GM20431 (cell line): ENCODE measurements around the gene CLIC5.

Experiments used
- in situ Hi-C: fragments of 300-500 bp; cut with MseI, MboI; formaldehyde crosslinking; loops from one replicate; pipeline ENCODE4 v1.15.0; 2020; ENCODE audit warnings: low sequenced_read_pairs; ENCODE audit not compliant: unreplicated experiment

The CLIC5 gene

DNA sequence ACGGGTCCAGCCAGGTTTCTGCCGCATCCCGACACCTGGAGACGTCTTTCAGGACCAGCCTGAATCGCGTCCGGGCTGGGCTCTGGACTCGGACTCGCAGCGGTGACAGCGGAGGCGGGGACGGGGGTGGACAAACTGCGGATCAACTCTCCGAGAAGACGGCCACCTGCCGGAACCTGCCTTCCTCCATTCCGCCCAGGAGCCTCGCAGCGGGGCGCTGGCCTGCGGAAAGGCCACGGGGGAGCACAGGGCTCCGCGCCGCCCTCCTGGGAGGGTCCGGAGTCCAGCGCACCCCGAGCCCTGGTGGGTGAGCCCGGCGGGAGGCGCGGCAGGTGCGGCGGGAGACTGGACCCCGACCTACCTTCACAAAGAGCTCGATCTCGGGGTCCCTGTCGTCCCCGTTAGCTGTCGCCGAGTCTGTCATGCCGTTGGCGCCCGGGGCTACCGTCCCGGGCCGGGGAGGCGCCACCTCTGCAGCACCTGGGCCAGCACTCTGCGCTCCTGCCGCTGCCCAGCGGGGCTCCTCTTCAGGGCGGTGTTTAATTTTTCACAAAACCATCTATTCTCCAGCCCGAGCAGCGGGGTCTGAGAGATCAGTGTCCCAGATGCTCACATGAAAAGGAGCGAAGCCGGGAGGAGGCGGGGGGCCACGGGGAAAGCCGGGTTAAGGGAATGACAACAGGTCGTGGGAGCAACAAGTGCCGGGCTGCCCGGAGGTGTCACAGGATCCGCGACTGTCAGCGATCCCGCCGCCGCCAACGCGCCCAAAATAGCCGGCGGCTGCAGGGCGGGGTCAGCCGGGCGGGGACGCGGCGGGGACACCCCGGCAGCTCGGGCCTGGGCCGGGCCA, at the start of gene CLIC5:
CLIC5 (minus strand) TSS at position 742 of the 850 bp plus-strand sequence; CDS start at position 424, 318 bp downstream.
- in situ Hi-C loops: no loop called here

- in situ Hi-C loops: no loop called here
These were observed 47.3 kb upstream of the CLIC5 start for GRCh38 chr6:46062991-46063390.

DNA sequence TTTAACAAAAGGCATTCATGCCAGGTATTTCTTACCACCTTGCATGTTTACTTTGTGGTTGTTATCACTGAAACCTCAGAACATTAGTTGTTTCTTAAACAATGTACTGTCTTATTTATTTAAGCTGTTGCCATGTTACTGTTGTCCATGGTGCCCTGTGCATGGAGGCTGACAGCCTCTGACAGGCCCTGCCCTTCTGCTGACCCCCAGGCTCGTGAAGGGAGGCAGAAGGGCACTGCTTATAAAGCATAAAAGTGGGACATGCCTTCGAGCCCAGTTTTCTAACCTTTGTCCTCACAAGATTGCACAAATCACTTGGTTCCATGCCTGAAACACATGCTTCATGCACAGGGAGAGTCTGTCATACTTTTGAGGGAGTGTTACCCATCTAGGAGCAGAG, 46.7 kb upstream of the CLIC5 start:
- in situ Hi-C loops: no loop called here

DNA sequence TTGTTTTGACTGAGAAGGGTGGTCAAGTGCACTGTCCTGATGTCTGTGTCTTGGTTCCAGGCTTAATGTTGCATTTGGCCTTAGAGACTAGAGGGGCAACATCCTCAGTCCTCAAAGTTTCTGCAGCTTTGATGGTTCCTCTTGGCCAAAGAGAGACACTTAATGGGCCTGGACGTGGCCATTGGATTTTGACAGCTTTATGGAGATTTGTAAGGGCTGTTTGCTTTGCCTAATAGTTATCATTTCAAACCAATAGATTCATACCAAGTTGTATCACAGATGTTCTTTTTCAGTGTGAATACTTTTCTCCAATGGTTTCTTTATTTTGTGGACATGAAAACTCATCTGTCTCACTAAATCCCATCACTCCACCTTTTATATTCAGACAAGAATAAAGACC, 45.8 kb upstream of the CLIC5 start:
- in situ Hi-C loops: no loop called here

DNA sequence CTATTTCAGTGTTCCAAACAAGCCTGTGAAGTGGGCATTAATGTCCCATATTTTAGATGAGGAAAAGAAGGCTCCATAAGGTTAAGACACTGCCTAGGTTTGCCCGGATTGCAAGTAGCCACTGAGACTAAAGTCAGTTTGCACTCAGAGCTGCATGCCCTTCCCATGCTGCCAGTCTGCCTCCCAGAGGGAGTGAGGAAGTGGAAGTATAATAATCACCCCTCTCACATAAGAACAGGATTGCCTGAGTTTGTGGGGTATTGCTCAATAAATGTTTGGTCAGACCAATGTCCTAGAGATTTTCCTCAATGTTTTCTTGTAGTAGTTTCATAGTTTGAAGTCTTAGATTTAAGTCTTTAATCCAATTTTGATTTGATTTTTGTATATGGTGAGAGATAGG, 43.9 kb upstream of the CLIC5 start:
- in situ Hi-C loops: no loop called here

- in situ Hi-C loops: no loop called here
These were observed 43.3 kb upstream of the CLIC5 start for GRCh38 chr6:46058951-46059350.

DNA sequence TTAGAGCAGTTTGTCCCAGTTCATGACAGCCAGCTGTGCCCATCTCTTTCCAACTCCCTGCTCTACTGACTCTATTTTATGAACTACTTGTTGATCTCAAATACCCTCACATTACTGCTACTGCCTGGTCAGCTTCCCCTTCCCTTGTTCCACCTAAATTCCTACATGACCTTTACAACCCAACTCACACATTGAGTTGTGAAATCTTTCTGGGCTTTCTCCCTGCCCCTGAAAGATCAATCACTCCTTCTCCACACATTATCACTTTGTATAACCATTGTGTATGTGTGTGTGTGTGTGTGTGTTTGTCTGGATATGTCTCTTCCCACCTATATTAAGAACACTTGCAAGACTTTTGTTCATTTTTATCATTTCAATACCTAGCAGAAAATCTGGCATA, 42.1 kb upstream of the CLIC5 start:
- in situ Hi-C loops: no loop called here

DNA sequence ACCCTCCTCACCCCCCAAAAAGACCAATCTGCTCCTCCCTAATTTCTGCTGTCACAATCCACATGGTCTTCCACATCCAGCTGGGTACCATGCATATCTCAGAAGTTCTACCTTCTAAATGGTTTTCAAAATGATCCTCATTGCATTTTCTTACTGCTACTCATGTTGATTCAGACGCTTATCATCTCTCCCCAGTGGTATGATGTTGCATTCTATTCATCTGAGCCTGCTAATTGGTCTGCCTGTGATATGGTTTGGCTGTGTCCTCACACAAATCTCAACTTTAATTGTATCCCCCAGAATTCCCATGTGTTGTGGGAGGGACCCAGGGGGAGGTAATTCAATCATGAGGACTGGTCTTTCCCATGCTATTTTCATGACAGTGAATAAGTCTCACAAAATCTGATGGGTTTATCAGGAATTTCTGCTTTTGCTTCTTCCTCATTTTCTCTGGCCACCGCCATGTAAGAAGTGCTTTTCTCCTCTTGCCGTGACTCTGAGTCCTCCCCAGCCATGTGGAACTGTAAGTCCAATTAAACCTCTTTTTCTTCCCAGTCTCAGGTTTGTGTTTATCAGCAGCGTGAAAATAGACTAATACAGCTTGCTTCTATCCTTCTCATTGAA, 41.4 kb upstream of the CLIC5 start:
- in situ Hi-C loops: no loop called here

- in situ Hi-C loops: no loop called here
These were observed 38.9 kb upstream of the CLIC5 start for GRCh38 chr6:46054516-46054915.

DNA sequence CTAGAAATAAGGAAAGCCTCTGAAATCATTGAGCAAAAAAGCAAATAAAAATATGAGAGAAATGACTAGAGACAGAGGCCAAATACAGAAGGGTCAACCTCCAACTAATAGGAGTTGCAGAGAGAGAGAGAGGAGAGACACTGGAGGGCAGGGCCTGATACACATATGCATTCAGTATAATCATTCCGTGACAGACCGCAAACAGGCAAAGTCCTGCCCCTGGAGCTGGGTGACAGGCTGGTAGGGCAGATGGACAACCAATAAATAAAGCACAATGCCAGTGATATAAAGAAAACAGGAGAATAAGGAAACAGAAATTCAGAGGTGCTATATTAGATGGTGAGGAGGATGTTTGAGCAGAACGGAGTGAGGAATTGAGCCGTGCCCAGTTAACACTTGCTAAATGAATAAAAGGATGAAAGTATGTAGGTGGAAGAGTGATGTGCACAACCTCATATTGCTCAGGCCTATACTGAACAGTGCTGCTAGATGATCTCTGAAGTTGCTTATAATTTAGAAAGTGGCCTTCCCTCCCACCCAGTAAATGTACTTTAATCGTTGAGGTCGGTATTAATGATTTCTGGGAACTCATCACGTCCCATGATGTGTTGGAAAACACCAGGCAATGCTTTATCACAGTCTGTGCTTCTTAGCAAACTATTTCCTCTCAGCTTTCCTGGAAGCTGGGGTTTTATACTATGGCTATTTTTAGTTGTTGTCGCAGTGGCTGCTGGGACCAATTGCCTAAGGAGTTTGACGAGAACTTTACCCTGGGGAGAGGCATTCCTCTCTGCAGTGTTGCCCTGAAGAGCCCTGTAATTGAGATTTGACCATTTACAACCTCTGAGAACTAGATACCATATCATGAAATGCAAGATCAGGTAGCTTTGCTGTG, 37.6 kb upstream of the CLIC5 start:
- in situ Hi-C loops: no loop called here

DNA sequence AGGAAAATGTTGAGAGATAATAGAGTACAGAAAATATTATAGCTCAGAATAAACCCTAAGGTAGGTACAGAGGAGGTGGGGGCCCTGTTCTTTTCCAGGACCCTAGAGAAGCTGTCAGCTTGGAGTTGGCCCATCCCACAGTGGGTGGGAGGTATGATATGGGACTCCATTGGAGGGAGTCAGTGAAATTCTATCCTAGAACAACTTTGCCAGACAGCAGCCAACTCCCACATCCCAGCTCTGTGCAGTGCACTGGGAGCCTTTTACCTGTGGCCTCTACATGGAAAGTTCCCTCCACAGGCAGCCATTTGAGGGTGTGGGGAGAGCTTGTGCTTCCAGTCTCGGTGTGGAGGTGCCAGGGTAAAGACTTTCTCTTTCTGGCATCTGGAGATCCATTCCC, 36.8 kb upstream of the CLIC5 start:
- in situ Hi-C loops: no loop called here

- in situ Hi-C loops: no loop called here
These were observed 36.3 kb upstream of the CLIC5 start for GRCh38 chr6:46051962-46052361.

DNA sequence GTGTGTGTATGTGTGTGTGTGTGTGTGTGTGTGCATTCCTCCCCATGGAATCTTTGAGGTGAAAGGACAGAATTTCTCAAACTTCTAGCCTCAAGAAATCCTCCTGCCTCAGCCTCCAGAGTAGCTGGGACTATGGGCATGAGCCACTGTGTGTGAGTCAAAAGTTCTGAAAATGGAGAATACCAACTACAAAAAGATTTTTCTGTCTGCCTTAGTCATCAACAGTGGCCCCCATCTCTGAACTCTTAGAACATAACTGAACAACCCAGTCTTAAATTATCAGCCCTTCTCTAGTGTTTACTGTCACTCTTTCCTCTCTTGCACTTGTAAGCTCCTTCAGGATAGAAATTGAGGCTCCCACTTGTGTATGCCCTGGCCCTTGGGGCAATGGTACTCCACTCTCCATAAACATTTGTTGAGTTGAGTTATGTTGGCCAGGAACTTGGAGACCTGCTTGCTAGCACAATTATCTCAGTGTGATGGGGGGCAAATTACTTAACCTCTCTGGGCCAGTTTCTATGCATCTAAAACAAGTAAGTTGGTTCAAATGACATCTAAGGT, 35.3 kb upstream of the CLIC5 start:
- in situ Hi-C loops: no loop called here

DNA sequence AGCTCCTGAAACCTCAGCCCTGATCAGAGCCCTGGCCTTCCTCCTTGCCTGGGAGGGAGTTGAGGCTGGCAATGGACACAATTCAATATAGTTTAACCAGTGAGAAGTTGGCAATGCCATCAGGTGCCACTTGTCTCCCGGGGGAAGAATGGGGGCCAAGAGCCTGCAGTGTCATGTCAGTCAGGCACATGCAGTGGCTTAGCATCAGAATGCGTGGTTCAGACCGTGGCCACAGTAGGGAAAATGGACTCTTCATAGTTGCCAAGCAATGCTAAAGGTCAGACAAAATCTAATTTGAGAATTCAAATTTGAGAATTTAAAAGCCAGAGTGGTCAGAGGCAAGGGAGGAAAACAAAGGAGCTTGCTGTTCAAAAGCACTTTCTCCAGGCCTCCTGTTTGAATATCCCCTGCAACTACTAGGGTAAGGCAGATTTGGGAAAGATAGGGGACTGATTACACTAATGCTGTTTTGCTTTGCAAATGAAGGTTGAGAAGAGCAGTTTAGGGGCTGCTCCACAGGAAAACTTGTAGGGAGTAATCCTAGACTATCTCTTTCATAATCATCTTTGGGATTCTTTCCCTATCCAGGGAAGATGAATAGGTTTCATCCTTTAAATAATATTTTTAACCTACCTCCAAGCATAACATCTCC, 33.1 kb upstream of the CLIC5 start:
- in situ Hi-C loops: no loop called here

DNA sequence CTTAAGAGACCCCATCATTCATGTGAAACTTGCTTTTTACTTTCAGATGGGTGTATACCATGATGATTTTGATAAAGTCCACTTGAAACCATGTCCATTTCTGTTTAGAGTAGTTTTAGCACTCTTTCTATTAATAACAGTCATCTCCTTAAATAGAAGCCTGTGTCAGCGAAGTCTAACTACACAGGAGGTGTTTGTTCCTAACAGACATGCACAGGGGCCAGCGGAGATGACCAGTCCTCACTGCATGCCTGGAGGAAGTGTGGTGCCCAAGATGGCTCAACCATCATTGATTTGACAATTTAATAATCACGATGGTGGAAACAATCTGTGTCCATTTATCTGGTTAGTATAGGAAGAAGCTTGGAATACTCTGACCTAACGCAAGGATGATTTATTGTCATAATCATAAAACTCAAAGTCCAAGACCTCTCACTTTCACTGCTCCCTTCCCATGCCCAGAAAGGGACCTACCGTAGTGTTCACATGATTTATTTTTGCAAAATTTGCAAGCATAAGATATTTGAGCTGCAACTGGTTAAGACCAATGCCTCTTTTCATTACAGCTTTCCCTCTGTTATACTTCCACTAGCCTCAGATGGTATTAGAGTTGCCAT, 31.0 kb upstream of the CLIC5 start:
- in situ Hi-C loops: no loop called here

- in situ Hi-C loops: no loop called here
These were observed 29.4 kb upstream of the CLIC5 start for GRCh38 chr6:46044881-46045617.

DNA sequence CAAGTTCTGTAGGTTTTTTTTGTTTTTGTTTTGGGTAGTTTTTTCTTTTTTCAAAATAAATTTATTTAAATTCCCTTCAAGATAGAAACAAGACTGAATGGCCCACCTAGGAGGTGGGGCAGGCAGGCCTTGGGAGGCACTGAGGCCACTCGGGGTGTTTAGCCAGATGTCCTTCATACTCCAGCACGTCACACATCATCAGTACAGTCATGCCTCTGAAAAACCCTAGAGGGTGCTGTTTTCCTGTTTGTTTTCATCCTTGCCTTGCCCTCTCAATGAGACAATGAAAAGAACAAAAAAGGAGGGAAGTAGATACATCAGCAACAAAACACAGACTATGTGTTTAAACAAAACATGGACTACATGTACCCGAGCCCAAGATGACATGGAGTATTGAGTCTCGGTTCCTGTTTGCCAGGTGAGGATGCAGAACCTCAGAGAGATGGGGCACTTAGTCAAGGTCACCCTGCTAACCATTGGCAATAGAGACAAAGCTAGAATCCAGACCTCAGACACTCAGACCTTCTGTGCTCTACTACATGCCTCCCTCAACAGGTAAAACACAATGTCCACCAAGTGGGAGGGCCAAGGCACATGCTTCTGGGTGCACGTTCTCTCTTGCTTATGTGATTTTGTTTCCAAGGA, 26.8 kb upstream of the CLIC5 start:
- in situ Hi-C loops: no loop called here

DNA sequence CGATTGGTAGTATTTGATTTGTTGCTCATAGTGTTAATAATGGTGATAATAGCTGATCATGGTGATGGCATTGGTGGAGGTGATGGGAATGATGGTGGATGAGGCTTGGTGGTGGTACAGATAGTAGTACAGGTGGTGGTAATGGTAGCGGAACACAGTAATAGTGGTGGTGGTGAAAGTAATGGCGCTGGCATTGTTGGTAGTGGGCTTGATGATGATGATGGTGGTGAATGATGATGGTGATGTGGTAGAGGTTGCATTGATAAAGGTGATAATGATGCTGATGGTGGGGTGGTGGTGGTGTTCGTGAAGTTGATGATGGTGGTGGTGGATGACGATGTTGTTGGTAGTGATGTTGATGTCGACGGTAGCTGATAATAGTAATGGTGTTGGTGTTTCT, 24.6 kb upstream of the CLIC5 start:
- in situ Hi-C loops: no loop called here
